ENCODE measurements around the gene DIAPH1. TPM values are rescaled to one million over a fixed set of nuclear protein-coding genes. Genes with fewer than 3 reads are reported as not detected.

Gene DIAPH1
- total RNA-seq, 2 donors from 2014 or later: 104 to 106 TPM

GRCh38 chr5:141465351-141465750 is 153.4 kb downstream of the DIAPH1 start:
- H3K4me3 Mint-ChIP-seq: no peak overlapping the region
- H3K27me3 Mint-ChIP-seq (ENCODE audit: insufficient read depth): no peaks in the 10 kb centered on the region
- 93 to 98% methylated on average over 2 to 3 of the region's 3 CpGs for WGBS, 2 experiments (ENCODE audit: insufficient coverage in 1 of 2, insufficient read length in 1 of 2)
- H3K9me3 Mint-ChIP-seq: no peaks in the 10 kb centered on the region
- no peaks in the 10 kb centered on the region for H3K36me3 ChIP-seq (ENCODE audit: control insufficient read depth, insufficient read depth, low read length)
- no peaks in the 10 kb centered on the region for H3K4me1 ChIP-seq (ENCODE audit: control insufficient read depth, insufficient read depth, low read length)
- no peaks in the 10 kb centered on the region for H3K4me1 Mint-ChIP-seq
- H3K27ac ChIP-seq (ENCODE audit: low read depth, low read length): no peak overlapping the region
- no peak overlapping the region for H3K9ac ChIP-seq (ENCODE audit: extremely low read depth, low read length, poor library complexity, severe bottlenecking)
- H3K36me3 Mint-ChIP-seq (ENCODE audit: low read depth): peaks cover 11% of the 10 kb centered on the region
- no peak for DNase-seq
- H3K27me3 ChIP-seq (ENCODE audit: control insufficient read depth, insufficient read depth, low read length, poor library complexity, severe bottlenecking): no peaks in the 10 kb centered on the region
- H3K27ac Mint-ChIP-seq: no peak overlapping the region
- no peak for TF ChIP-seq CTCF (conservative IDR thresholded peaks at IDR 0.05)
- no peak overlapping the region for H3K4me3 ChIP-seq (ENCODE audit: low read length)
- no peaks in the 10 kb centered on the region for H3K9me3 ChIP-seq (ENCODE audit: control insufficient read depth, low read length)

Other genes with a start within 250 kb of the DIAPH1 start
- gene PCDHGB3, start 248.8 kb downstream of the DIAPH1 start, total RNA-seq: 1 to 10 TPM in 1 of 2 donors, under 1 TPM in 1; 0.40 to 4.6 TPM
- 1 to 10 TPM in 1 of 2 donors, under 1 TPM in 1; 0.55 to 3.8 TPM for gene PCDHGA6, start 245.1 kb downstream of the DIAPH1 start, total RNA-seq
- 1 to 10 TPM in 1 of 2 donors, under 1 TPM in 1; 0.40 to 1.9 TPM for gene PCDHGA7, start 236.3 kb downstream of the DIAPH1 start, total RNA-seq
- gene PCDHGB4, start 231.3 kb downstream of the DIAPH1 start, total RNA-seq: 10 to 100 TPM; 10.7 to 13.9 TPM
- 1 to 10 TPM; 1.1 to 3.0 TPM for gene PCDHGA8, start 226.4 kb downstream of the DIAPH1 start, total RNA-seq
- gene PCDHGB5, start 221.1 kb downstream of the DIAPH1 start, total RNA-seq: 10 to 100 TPM in 1 of 2 donors, 1 to 10 TPM in 1; 1.3 to 17.3 TPM
- gene PCDHGA9, start 216.2 kb downstream of the DIAPH1 start, total RNA-seq: 1 to 10 TPM in 1 of 2 donors, under 1 TPM in 1; 0.89 to 7.3 TPM
- gene PCDHGB6, start 211.0 kb downstream of the DIAPH1 start, total RNA-seq: 10 to 100 TPM in 1 of 2 donors, 1 to 10 TPM in 1; 8.3 to 10.8 TPM
- 10 to 100 TPM in 1 of 2 donors, 1 to 10 TPM in 1; 3.2 to 20.7 TPM for gene PCDHGA10, start 206.0 kb downstream of the DIAPH1 start, total RNA-seq
- gene PCDHGB7, start 201.3 kb downstream of the DIAPH1 start, total RNA-seq: 10 to 100 TPM; 15.3 to 19.3 TPM
- gene PCDHGA11, start 197.9 kb downstream of the DIAPH1 start, total RNA-seq: 10 to 100 TPM in 1 of 2 donors, 1 to 10 TPM in 1; 8.5 to 10.6 TPM
- 1 to 10 TPM; 1.4 to 4.1 TPM for gene PCDHGA12, start 188.5 kb downstream of the DIAPH1 start, total RNA-seq
- 10 to 100 TPM; 13.9 to 27.6 TPM for gene PCDHGC3, start 143.0 kb downstream of the DIAPH1 start, total RNA-seq
- 1 to 10 TPM; 2.6 to 3.0 TPM for gene PCDHGC4, start 134.0 kb downstream of the DIAPH1 start, total RNA-seq
- 1 to 10 TPM in 1 of 2 donors, under 1 TPM in 1; 0.71 to 1.8 TPM for gene PCDHGC5, start 129.9 kb downstream of the DIAPH1 start, total RNA-seq
- gene HDAC3, start 17.8 kb upstream of the DIAPH1 start, total RNA-seq: 10 to 100 TPM; 73.3 to 78.9 TPM
- 1 to 10 TPM; 3.1 to 6.2 TPM for gene RELL2, start 18.0 kb upstream of the DIAPH1 start, total RNA-seq
- 10 to 100 TPM; 34.8 to 41.7 TPM for gene FCHSD1, start 32.4 kb upstream of the DIAPH1 start, total RNA-seq
- 10 to 100 TPM; 32.5 to 41.3 TPM for gene ARAP3, start 63.2 kb upstream of the DIAPH1 start, total RNA-seq